GM23338 (cell line): ENCODE data around the gene PPP2R3B. TPM values are rescaled to one million over a fixed set of nuclear protein-coding genes. Genes with fewer than 3 reads are reported as not detected.

Experiments
- ATAC-seq: fragments of 200-7000 bp; cut with Tn5 transposase; 3 replicates; pipeline ENCODE4 v1.9.1; 2020
- DNase-seq: peaks from one replicate; pipeline ENCODE4 v3.0.0-alpha.2; 2015; ENCODE audit warnings: low spot score
- H2AFZ ChIP-seq: fragments of 200-600 bp; sonication (generic); 2 replicates; pipeline ENCODE4 v1.8.0; 2016; ENCODE audit warnings: antibody characterized with exemption, mild to moderate bottlenecking, moderate library complexity
- H3F3A ChIP-seq: fragments of 200-600 bp; sonication (generic); replicated peaks from 2 replicates; pipeline ENCODE4 v1.8.0; 2017; ENCODE audit warnings: antibody characterized with exemption, mixed run types, low read depth
- H3K27ac ChIP-seq: fragments of 200-600 bp; sonication (generic); 2 replicates; pipeline ENCODE4 v1.6.1; 2016; ENCODE audit warnings: low read depth
- H3K27me3 ChIP-seq: fragments of 200-600 bp; sonication (generic); 2 replicates; pipeline ENCODE4 v1.8.0; 2016; ENCODE audit warnings: mild to moderate bottlenecking, mixed run types, moderate library complexity; ENCODE audit not compliant: insufficient read depth
- H3K36me3 ChIP-seq: fragments of 200-600 bp; sonication (generic); 2 replicates; pipeline ENCODE4 v1.8.0; 2016; ENCODE audit warnings: mild to moderate bottlenecking; ENCODE audit not compliant: insufficient read depth
- H3K4me1 ChIP-seq: fragments of 200-600 bp; sonication (generic); 2 replicates; pipeline ENCODE4 v1.8.0; 2016; ENCODE audit warnings: mild to moderate bottlenecking, moderate library complexity; ENCODE audit not compliant: insufficient read depth
- H3K4me2 ChIP-seq: fragments of 200-600 bp; sonication (generic); 2 replicates; pipeline ENCODE4 v1.7.1; 2017; ENCODE audit warnings: mixed run types
- H3K4me3 ChIP-seq: fragments of 200-600 bp; sonication (generic); 2 replicates; pipeline ENCODE4 v1.6.1; 2016; ENCODE audit warnings: mixed run types
- H3K79me2 ChIP-seq: fragments of 200-600 bp; sonication (generic); replicated peaks from 2 replicates; pipeline ENCODE4 v1.8.0; 2017; ENCODE audit warnings: mild to moderate bottlenecking; ENCODE audit not compliant: insufficient read depth
- H3K9me2 ChIP-seq: fragments of 200-600 bp; sonication (generic); 2 replicates; pipeline ENCODE4 v1.8.0; 2017; ENCODE audit not compliant: insufficient read depth
- H4K20me1 ChIP-seq: fragments of 200-600 bp; sonication (generic); replicated peaks from 2 replicates; pipeline ENCODE4 v1.8.0; 2017; ENCODE audit warnings: mild to moderate bottlenecking; ENCODE audit not compliant: insufficient read depth
- H3K27ac Mint-ChIP-seq: 2 replicates; pipeline ENCODE4 v1.8.0; 2020; ENCODE audit warnings: inconsistent platforms, mild to moderate bottlenecking, moderate library complexity, mixed read lengths
- H3K27me3 Mint-ChIP-seq: 3 replicates; pipeline ENCODE4 v1.8.0; 2022; ENCODE audit warnings: low read depth, mild to moderate bottlenecking, moderate library complexity, mixed read lengths, inconsistent platforms; ENCODE audit not compliant: insufficient read depth, poor library complexity
- H3K36me3 Mint-ChIP-seq: 3 replicates; pipeline ENCODE4 v1.8.0; 2021; ENCODE audit warnings: low read depth, mild to moderate bottlenecking, inconsistent platforms, moderate library complexity, mixed read lengths
- H3K4me1 Mint-ChIP-seq: 3 replicates; pipeline ENCODE4 v1.8.0; 2020; ENCODE audit warnings: mild to moderate bottlenecking, inconsistent platforms, mixed read lengths
- H3K4me3 Mint-ChIP-seq: 3 replicates; pipeline ENCODE4 v1.8.0; 2021; ENCODE audit warnings: moderate library complexity, mild to moderate bottlenecking, inconsistent platforms, mixed read lengths
- H3K9me3 Mint-ChIP-seq: 3 replicates; pipeline ENCODE4 v1.8.0; 2020; ENCODE audit warnings: moderate library complexity, mild to moderate bottlenecking, inconsistent platforms, mixed read lengths
- CREB1 ChIP-seq: fragments of 250-450 bp; sonication (Bioruptor Pico); IDR thresholded peaks from 2 replicates; pipeline ENCODE4 v1.5.0; 2020; ENCODE audit warnings: low read depth, mild to moderate bottlenecking, moderate library complexity
- EZH2 ChIP-seq: fragments of 200-600 bp; sonication (generic); IDR thresholded peaks from one replicate; pipeline ENCODE4 v1.8.0; 2017; ENCODE audit warnings: antibody characterized with exemption, mild to moderate bottlenecking, low read depth; ENCODE audit not compliant: unreplicated experiment
- EZH2phosphoT487 ChIP-seq: fragments of 200-600 bp; sonication (generic); IDR thresholded peaks from one replicate; pipeline ENCODE4 v1.8.1; 2018; ENCODE audit warnings: antibody characterized with exemption; ENCODE audit not compliant: unreplicated experiment
- JUNB ChIP-seq: IDR thresholded peaks from one replicate; pipeline ENCODE4 v1.6.1; 2016; ENCODE audit warnings: antibody characterized with exemption; ENCODE audit not compliant: unreplicated experiment
- NANOG ChIP-seq: IDR thresholded peaks from 2 replicates; pipeline ENCODE4 v1.6.1; 2016; ENCODE audit warnings: antibody characterized with exemption, borderline replicate concordance
- POLR2AphosphoS5 ChIP-seq: IDR thresholded peaks from 2 replicates; pipeline ENCODE4 v1.6.1; 2016; ENCODE audit warnings: antibody characterized with exemption, low read depth
- ZNF462 ChIP-seq: fragments of 250-450 bp; sonication (Bioruptor Pico); IDR thresholded peaks from 2 replicates; pipeline ENCODE4 v1.5.0; 2020; ENCODE audit warnings: mild to moderate bottlenecking, moderate library complexity
- polyA plus RNA-seq: library from polyadenylated mRNA; unstranded; fragments of >200 nt; fragmentation: Nextera tagmentation; extraction: Ambion mirVana; gene quantifications from 2 replicates; pipeline ENCODE4 v1.2.1, GENCODE V29; 2016
- total RNA-seq: library from RNA; depleted of rRNA; stranded (reverse); fragments of >200 nt; shearing (Covaris generic); gene quantifications from 2 replicates; pipeline ENCODE4 v1.2.3, GENCODE V29; 2014
- TF ChIP-seq, protein P1 (sequence below): IDR thresholded peaks from one replicate; pipeline ENCODE4 v1.6.1; 2018; ENCODE audit warnings: antibody characterized with exemption; ENCODE audit not compliant: unreplicated experiment
- TF ChIP-seq, protein P2 (sequence below): IDR thresholded peaks from 2 replicates; pipeline ENCODE4 v1.6.1; 2016; ENCODE audit warnings: antibody characterized with exemption

The PPP2R3B gene
- total and polyA plus RNA-seq, 2 experiments from 2014 or later = 50.1 to 104 TPM

GRCh38 chrX:356385-357034 lies 30.2 kb downstream of the PPP2R3B start:
- TF ChIP-seq EZH2phosphoT487 = no peak
- no peak for TF ChIP-seq EZH2
- TF ChIP-seq CREB1 (CRISPR knock-in tag) = no peak
- no peak for TF ChIP-seq ZNF462 (CRISPR knock-in tag)
- TF ChIP-seq, protein P1, sequence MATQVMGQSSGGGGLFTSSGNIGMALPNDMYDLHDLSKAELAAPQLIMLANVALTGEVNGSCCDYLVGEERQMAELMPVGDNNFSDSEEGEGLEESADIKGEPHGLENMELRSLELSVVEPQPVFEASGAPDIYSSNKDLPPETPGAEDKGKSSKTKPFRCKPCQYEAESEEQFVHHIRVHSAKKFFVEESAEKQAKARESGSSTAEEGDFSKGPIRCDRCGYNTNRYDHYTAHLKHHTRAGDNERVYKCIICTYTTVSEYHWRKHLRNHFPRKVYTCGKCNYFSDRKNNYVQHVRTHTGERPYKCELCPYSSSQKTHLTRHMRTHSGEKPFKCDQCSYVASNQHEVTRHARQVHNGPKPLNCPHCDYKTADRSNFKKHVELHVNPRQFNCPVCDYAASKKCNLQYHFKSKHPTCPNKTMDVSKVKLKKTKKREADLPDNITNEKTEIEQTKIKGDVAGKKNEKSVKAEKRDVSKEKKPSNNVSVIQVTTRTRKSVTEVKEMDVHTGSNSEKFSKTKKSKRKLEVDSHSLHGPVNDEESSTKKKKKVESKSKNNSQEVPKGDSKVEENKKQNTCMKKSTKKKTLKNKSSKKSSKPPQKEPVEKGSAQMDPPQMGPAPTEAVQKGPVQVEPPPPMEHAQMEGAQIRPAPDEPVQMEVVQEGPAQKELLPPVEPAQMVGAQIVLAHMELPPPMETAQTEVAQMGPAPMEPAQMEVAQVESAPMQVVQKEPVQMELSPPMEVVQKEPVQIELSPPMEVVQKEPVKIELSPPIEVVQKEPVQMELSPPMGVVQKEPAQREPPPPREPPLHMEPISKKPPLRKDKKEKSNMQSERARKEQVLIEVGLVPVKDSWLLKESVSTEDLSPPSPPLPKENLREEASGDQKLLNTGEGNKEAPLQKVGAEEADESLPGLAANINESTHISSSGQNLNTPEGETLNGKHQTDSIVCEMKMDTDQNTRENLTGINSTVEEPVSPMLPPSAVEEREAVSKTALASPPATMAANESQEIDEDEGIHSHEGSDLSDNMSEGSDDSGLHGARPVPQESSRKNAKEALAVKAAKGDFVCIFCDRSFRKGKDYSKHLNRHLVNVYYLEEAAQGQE = no peak
- no peak for TF ChIP-seq POLR2AphosphoS5
- no peak for TF ChIP-seq JUNB
- TF ChIP-seq, protein P2, sequence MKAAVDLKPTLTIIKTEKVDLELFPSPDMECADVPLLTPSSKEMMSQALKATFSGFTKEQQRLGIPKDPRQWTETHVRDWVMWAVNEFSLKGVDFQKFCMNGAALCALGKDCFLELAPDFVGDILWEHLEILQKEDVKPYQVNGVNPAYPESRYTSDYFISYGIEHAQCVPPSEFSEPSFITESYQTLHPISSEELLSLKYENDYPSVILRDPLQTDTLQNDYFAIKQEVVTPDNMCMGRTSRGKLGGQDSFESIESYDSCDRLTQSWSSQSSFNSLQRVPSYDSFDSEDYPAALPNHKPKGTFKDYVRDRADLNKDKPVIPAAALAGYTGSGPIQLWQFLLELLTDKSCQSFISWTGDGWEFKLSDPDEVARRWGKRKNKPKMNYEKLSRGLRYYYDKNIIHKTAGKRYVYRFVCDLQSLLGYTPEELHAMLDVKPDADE = no peak
- no peak for TF ChIP-seq NANOG
- Histone ChIP-seq H3K4me1 (no peaks in the 10 kb centered on the region), H3K27me3 (no peaks in the 10 kb centered on the region), H4K20me1 (peaks cover 16% of the 10 kb centered on the region), H2AFZ (no peak overlapping the region), H3K79me2 (peaks cover 62% of the 10 kb centered on the region), H3F3A (no peaks in the 10 kb centered on the region), H3K36me3 (no peaks in the 10 kb centered on the region; the same call in 1 of the 2 replicates), H3K4me3 (no peak overlapping the region), H3K4me2 (no peak overlapping the region), H3K27ac (no peak overlapping the region), H3K9me2 (no peaks in the 10 kb centered on the region)
- Mint-ChIP-seq H3K9me3 (no peaks in the 10 kb centered on the region; the same call in 1 of the 3 replicates), H3K27ac (no peak overlapping the region), H3K36me3 (peaks cover 61% of the 10 kb centered on the region), H3K4me1 (no peaks in the 10 kb centered on the region), H3K27me3 (peaks cover 10% of the 10 kb centered on the region), H3K4me3 (no peak overlapping the region)
- no peak for ATAC-seq
- DNase-seq = no peak
